ENCODE measurements around the gene FOXC2.

The FOXC2 gene

GRCh38 chr16:86575095-86575685 is 8.6 kb downstream of the FOXC2 start:
- TF ChIP-seq, protein P1, sequence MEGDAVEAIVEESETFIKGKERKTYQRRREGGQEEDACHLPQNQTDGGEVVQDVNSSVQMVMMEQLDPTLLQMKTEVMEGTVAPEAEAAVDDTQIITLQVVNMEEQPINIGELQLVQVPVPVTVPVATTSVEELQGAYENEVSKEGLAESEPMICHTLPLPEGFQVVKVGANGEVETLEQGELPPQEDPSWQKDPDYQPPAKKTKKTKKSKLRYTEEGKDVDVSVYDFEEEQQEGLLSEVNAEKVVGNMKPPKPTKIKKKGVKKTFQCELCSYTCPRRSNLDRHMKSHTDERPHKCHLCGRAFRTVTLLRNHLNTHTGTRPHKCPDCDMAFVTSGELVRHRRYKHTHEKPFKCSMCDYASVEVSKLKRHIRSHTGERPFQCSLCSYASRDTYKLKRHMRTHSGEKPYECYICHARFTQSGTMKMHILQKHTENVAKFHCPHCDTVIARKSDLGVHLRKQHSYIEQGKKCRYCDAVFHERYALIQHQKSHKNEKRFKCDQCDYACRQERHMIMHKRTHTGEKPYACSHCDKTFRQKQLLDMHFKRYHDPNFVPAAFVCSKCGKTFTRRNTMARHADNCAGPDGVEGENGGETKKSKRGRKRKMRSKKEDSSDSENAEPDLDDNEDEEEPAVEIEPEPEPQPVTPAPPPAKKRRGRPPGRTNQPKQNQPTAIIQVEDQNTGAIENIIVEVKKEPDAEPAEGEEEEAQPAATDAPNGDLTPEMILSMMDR (IDR thresholded peaks at IDR 0.05; ENCODE audit: extremely low read depth, missing control alignments): no peak
- no peak for DNase-seq (ENCODE audit: low spot score)

- DNase-seq (ENCODE audit: low spot score): peak; percentile 80
Measured at GRCh38 chr16:86575754-86576557, 9.3 kb downstream of the FOXC2 start.

DNA sequence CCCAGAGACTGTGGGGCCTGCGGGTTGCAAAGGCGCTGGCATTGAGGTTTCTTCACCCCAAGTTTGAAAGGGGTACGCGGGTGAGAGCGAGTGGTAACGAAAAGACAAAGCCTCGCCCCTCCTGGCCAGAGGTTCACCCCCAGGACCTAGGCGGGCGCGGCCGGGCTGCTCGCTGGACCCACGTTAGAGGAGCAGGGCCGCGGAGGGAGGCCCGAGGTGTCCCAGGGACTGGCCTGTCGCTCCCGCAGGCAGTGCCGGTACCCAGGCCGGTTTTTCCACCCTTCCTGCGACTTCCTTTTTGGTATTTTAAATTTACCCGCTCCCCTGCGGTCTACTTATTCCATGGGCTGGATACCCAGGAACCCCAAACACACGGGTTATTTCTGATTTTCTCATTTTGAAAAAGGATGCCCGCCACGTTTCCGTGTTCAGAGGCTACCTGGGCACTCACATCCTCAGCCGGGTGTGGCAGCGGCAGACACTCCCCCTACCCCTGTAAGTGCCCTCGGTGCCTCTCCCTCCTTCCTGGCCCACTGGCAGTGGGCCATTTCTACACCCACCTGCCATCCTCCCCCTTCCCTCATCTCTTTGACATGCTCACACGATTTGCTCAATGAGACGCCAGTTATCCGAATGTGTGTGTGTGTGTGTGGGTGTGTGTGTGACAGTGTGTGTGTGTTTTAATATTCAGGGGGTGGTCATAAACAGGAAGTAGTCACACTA is 10.1 kb downstream of the FOXC2 start:
- DNase-seq (ENCODE audit: low spot score): no peak
- TF ChIP-seq, protein P1 (IDR thresholded peaks at IDR 0.05; ENCODE audit: extremely low read depth, missing control alignments): no peak

More at GRCh38 chr16:86575754-86576557, 9.3 kb downstream of the FOXC2 start:
- TF ChIP-seq, protein P1 (IDR thresholded peaks at IDR 0.05; ENCODE audit: extremely low read depth, missing control alignments): peak; percentile 68

- DNase-seq (ENCODE audit: low spot score): no peak
- TF ChIP-seq, protein P1 (IDR thresholded peaks at IDR 0.05; ENCODE audit: extremely low read depth, missing control alignments): no peak
Measured at GRCh38 chr16:86577314-86577971, 10.8 kb downstream of the FOXC2 start.

GRCh38 chr16:86578061-86578599 is 11.5 kb downstream of the FOXC2 start, which contains the start of gene FOXL1:
TSS of gene FOXL1 (plus strand) at chr16:86578549. CDS start at chr16:86578724, 175 bp downstream.
- TF ChIP-seq, protein P1 (IDR thresholded peaks at IDR 0.05; ENCODE audit: extremely low read depth, missing control alignments): no peak
- no peak for DNase-seq (ENCODE audit: low spot score)

GRCh38 chr16:86578611-86579267 is 12.1 kb downstream of the FOXC2 start:
- TF ChIP-seq, protein P1 (IDR thresholded peaks at IDR 0.05; ENCODE audit: extremely low read depth, missing control alignments): no peak
- no peak for DNase-seq (ENCODE audit: low spot score)
